ENCODE measurements around the gene TESK1.
"Not testable (repeated sequence)": the region's sequence is repeated elsewhere in the genome, so short reads cannot be mapped to it uniquely, and the experiment has no call there.

TESK1 gene

DNA sequence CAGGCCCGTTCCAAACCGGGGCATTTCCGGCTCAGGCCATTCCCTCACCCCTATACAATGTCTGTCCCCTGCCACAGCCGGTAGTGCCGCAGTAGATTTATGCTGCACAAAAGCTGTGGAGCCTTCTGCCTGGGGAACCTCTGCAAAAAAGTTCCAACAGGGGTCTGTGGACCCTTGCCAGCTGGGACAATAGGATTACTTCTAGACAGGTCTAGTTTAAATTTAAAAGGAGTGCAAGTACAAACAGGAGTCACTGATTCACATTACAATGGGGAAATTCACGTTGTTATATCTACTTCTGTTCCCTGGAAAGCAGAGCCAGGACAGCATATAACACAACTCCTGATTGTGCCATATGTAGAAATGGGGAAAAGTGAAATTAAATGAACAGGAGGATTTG is 21.5 kb upstream of the TESK1 start:
- not testable (repeated sequence) for DNase-seq

DNA sequence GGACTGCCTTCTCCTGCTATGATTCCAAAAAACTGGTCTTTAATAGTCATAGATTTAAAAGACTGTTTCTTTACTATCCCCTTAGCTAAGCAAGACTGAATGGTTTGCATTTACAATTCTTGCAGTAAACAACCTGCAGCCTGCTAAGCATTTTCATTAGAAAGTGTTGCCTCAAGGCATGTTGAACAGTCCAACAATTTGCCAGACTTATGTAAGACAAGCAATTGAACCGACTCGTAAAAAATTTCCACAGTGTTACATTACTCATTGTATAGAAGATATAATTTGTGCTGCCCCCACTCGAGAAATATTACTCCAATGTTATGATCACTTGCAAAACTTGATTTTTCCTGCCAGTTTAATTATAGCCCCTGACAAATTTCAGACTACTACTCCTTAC is 20.4 kb upstream of the TESK1 start:
- DNase-seq = not testable (repeated sequence)

DNA sequence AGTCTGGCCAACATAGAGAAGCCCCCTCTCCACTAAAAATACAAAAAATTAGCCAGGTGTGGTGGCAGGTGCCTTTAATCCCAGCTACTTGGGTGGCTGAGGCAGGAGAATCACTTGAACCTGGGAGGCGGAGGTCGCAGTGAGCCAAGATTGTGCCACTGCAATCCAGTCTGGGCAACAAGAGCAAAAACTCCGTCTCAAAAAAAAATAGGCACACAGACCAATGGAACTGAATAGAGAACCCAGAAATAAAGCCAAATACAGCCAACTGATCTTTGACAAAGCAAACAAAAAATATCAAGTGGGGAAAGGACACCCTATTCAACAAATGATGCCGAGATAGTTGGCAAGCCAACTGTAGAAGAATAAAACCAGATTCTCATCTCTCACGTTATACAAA is 16.6 kb upstream of the TESK1 start:
- not testable (repeated sequence) for DNase-seq

DNA sequence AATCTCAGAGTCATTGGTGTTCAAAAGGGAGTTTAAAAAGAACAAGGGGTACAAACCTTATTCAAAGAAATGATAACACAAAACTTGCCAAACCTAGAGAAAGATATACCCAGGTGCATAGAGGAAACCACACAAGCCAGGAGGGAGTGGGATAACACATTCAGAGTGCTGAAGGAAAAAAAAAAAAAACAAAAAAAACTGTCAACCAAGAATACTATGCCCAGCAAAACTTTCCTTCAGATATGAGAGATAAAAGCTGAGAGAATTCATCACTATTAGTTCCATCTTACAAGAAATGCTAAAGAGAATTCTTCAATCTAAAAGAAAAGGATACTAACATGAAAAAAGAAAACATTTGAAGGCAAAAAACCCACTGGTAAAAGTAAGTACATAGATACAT is 11.5 kb upstream of the TESK1 start:
- DNase-seq = no peak

DNA sequence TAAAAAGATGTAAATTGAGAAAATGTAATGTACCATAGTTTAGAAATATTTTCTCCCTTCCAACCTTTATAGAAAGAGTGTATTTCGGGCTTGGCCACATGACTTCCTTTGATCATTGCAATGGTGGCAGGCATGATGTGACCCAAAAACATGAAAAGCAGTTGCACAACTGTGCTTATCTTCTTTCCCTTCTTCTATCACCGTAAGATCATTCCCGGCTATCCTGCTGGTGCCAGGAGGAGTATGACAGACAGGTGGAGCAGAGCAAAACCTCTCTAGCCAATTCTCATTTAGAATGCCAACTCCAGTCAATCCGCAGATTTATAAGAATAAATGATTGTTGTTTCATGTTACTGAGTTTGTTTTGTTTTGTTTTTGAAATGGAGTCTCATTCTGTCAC is 10.6 kb upstream of the TESK1 start:
- no peak for DNase-seq

DNA sequence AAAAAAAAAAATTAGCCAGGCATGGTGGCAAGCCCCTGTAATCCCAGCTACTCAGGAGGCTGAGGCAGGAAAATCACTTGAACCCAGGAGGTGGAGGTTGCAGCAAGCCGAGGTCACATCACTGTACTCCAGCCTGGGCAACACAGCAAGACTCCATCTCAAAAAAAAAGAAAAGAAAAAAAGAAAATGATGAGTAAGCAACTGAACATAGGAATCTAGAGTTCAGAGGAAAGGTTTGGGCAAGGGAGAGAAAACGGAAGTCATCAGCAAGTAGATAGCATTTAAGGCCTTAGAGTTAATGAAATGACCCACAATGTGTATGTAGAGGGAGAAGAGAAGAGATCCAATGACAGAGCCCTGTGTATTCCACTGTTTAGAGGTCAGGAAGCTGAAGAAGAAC is 8.2 kb upstream of the TESK1 start:
- DNase-seq = not testable (repeated sequence)

DNA sequence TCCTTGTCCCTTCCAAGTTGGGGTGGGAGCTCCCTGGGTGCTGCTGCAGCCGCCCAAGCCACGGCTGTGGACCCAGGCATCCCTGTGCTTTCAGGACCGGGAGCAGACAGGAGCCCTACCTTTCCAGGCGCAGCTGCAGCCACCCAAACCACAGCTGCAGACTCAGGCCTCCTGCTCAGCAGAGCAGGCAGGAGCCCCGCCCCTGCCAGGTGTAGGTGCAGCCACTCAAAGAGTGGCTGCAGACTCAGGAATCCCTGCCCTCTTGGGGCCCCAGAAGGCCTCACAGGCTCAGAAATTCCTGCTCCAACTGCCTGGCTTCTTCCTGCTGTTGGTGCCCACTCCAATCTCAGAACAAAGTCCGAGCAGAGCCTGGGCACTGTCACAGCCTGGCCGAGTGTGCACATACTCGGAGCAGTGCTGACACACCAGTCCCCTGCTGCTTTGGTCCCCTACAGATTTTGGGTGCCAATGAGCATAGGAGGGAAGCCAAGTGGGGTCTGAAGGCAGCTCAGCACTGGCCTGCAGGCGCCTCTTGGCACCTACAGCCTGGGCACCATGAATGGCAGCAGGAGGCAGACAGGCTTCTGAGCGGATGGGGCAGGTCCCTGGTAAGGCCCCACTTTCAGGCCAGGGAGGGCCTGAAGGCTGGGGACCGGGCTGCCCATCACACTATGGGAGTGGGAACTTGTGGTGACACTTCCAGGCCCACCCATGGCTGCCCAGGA is 6.0 kb upstream of the TESK1 start:
- no peak for DNase-seq

DNA sequence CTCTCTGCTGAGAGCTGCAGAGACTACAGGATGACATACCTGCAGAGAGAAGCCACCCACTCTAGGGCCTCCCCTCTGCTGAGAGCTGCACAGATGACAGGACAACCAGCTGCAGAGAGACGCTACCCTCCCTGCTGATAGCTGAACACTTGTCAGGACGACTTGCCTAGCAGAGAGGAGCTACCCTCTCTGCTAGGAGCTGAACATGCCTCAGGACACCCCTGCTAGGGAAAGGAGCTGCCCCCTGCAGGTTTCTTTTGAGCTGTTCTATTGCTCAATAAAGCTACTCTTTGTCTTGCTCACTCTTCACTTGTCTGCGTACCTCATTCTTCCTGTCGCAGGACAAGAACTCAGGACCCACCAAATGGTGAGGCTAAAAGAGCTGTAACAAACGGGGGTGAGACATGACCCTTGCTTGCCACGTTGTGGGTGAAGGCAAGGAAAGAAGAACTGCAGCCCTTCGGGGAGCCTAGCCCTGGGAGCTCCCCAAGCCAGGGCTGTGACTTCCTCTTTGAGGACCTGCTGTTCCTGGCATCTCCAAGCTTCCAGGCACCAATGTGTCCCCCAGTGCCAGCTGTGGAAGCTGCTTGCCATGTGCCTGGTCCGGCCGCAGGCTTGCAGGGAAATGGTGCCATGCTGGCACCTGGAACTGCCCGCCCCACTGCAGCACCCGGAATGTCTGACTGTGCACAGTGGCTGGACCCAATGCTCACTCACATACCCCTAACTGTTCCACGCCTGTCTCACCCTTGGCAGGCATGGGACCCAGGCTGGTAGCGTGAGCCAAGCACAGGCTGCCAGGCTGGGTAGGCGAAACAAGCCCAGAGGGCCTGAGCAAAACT is 5.1 kb upstream of the TESK1 start:
- no peak for DNase-seq

DNA sequence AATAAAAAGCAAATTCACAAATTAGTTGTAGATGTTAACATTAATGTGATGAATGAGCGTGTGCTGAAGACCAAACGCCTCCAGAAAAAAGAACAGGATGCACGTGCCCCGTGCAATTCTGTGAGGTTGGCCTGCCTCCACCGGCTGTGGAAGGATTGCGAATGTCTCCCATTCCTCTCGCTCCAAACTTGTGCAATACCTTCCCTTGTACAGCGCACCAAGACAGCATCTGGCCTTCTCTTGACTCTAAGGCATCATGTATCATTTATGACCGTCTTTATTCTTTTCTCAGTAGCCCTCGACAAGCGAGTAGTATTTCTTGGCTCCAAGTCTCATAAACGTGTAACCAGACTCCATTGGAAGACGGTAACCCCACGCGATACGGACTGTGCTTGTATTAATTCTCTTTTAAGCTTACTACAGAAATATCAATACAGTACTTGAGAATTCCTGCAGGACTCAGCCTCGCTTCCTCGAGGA is 1.5 kb upstream of the TESK1 start:
- peak; percentile 30 for DNase-seq

DNA sequence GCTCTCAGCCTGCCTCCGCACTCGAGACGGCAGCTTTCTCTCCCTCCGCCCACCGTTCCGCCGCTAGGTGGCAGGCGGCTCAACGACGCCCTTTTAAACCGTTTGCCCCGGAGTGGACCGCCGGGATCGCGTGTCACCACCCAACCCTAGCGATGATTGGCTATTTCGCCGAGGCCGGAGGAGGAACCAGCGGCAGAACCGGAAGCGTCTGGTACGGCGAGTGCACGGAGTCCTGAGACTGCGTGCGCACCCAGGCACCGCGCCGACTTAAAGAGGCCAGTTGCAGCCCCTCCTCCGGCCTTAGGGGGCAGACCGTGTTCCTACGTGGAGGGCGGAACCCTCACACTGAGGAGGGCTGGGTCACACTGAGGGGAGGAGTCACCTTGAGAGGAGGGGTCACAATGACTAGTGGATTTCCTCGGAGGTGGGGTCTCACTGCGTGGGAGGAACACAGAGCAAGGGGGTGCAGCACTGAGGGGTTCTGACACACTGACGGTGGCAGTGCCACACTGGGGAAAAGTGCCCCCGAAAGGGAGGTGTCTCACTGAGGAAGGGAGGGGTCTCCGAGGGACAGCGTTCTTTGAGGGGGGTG is 980 bp upstream of the TESK1 start:
- peak; percentile 99 for DNase-seq

DNA sequence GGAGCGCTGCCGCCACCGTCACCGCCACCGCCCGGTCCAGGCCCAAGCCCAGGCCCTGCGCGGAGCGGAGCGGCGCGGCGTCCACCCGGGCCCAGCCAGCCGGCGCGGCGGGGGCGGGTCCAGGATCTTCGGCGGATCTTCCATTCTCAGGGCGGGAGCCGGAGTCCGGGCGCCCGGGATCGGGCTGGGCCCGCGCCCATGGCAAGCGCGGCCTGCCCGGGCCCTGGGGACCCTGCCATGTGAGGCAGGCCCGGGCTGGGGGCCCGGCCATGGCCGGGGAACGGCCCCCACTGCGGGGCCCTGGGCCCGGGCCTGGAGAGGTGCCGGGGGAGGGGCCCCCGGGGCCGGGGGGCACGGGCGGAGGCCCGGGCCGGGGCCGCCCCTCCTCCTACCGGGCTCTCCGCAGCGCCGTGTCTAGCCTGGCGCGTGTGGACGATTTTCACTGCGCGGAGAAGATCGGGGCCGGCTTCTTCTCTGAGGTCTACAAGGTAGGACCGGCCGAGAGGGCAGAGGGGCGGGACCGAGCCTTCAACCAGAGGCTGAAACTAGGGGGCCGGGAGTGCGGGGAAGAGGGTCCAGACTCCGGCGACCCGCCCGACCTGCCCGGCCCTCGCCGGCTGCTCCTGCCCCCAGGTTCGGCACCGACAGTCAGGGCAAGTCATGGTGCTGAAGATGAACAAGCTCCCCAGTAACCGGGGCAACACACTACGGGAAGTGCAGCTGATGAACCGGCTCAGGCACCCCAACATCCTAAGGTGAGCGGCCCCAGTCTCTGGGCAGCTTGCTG is 482 bp downstream of the TESK1 start:
- peak; percentile 31 for DNase-seq

DNA sequence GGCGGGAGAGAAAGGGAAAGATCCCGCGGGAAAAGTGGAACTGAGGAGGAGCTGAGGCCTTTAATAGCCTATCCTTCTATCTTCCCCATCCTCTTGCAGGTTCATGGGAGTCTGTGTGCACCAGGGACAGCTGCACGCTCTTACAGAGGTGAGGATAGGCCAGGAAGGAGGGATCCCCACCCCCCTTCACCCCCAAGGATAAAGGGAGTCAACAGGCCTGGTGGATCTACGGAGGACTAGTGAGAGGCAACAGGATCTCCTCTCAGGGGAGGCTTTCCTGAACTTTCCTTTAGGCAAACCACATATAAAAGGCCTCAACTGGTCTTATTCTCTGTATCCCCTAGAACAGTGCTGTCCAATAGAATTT is 1.1 kb downstream of the TESK1 start:
- DNase-seq = no peak

DNA sequence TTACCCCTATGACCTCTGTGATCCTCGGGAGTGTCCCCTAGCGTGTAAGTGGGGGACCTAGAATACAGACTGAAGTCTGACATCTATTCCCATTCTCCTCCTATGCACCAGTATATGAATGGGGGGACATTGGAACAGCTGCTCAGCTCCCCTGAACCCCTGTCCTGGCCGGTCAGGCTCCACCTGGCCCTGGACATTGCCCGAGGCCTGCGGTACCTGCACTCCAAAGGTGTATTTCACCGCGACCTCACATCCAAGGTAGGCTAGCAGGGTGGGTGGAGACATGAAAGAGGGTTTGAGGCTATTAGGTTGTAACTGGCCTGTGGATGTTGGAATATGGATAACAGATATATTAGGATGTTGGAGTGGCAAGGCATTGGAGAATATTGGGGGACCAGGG is 1.7 kb downstream of the TESK1 start:
- DNase-seq = no peak

DNA sequence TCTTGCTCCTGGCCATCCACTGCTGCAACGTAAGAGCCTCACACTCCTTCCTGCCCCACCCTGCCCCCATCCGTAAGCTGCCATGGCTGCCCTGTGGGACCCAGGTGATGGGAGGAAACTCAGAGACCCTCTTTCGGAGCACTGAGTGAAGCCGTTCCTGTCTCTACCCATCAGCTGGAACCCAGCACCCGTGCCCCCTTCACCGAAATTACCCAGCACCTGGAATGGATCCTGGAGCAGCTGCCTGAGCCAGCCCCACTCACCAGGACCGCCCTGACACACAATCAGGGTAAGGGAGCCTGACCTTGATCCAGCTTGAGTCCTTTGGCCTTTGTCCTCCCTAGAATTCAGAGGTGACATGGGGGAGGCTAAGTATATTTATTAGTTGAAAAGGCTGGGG is 3.2 kb downstream of the TESK1 start:
- DNase-seq = no peak

DNA sequence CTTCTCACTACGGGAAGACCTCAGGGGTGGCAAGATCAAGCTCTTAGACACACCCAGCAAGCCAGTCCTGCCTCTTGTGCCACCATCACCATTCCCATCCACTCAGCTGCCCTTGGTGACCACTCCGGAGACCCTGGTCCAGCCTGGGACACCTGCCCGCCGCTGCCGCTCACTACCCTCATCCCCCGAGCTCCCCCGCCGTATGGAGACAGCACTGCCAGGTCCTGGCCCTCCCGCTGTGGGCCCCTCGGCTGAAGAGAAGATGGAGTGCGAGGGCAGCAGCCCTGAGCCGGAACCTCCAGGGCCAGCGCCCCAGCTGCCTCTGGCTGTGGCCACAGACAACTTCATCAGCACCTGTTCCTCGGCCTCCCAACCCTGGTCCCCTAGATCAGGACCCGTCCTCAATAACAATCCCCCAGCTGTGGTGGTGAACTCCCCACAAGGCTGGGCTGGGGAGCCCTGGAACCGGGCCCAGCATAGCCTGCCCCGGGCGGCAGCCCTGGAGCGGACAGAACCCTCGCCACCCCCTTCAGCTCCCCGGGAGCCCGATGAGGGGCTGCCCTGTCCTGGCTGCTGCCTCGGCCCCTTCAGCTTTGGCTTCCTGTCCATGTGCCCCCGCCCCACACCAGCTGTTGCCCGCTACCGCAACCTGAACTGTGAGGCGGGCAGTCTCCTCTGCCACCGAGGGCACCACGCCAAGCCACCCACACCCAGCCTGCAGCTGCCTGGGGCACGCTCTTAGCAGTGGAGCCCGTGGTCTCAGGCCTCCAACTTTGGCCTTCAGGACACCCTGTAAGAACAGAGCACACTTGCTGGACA is 4.1 kb downstream of the TESK1 start:
- DNase-seq = no peak

DNA sequence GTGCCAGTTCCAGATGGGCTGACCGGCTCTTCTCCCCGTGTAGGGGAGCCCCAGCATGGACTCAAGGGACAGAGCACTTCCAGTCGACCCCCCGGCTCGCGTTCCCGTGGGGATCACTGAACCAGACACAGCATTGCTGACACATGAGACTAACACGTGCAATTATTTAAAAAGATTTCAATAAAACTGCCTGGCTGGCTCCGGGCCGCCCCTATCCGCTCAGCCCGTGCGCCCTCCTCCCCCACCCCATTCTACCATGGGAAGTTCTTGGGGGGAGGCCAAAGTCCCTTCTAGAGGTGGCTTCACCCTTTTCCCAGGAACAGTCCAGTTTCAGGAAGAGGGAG is 4.7 kb downstream of the TESK1 start:
- no peak for DNase-seq

DNA sequence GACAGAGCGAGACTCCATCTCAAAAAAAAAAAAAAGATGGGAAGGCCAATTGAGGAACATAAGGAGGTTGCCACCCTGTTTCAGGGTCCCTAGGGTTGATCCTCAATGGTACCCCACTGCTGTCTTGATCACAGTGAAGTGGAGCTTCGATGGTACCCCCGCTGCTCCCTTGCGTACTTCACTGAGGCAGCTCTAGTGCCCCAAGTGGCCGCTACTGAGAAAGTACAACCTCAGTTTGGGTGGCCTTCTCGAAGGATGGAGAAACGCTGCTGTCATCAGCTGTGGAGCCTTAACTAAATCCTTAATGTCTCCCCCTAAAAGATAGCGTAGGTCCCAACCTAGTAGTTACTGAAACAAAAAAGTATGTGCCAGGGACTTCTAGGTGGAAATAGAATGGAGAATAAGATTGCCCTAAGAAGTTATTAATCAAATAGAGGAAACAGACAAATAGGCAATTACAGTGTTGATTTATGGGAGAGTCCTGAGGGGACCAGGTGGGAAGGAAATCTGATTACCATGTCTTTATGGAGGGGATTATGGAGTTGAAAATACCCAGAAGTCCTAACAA is 6.3 kb downstream of the TESK1 start:
- DNase-seq = peak; percentile 61

DNA sequence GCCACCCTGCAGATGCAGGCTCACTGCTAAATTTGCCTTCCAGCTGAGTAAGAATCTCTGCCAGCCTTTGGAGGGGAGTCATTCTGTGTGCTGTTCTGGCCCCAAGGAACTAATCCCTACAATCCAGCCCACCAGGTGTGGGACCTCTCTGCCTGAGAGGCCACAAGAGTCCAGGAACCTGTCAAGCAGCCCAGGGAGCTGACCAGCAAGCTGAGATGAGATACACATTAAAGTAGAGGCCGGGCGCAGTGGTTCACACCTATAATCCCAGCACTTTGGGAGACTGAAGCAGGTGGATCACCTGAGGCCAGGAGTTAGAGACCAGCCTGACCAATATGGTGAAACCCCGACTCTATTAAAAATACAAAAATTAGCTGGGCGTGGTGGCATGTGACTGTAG is 7.0 kb downstream of the TESK1 start:
- not testable (repeated sequence) for DNase-seq

DNA sequence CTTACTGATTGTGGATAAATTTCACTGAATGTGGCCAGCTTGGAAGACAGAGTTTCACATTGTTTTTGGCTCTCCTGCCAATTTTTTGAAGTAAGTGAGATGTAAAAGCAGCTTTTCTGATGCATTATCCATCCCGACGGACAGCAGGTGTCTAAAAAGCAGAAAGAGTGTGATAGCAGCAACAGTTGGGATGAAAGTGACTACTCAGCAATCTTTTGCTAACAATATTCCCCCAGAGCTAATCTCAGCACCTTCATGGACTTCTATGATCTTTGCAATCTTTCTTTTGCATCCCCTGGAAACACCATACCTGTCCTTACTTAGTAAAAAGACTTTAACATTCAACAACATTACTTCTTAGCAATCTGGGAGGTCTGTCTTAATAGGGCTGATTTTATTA is 7.8 kb downstream of the TESK1 start:
- DNase-seq = no peak

DNA sequence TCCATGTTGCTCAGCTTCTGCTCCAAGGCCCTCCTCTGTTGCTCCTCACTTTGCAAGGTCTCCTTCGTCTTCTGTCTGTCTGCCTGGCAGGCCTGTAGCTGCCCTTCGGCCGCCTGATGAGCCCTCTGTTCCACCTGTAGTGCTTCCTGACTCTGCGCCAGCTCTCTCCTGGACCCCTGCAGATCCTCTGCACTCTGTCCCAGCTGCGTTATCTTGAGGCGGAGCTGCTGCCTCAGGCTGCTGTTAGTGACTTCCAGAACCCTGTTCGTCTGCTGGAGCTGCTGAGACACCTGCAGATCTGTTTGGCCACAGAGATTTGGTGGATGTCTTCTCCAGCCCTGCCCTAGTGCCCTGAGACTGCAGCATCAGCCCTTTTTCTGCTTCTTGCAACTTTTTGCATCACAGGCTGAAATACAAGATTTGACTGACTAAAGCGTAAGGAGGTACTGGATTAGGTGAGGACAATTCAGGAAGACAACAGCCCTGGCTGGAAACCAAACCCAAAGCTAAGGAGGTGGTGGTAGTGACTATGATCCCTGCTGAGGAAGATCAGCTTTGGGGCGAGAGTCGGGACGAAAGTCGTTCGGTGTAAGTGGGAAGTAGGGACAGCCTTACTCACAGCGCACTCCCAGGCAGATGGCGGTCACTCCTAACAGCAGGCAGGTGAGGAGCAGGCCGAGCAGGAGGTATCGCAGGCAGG is 11.1 kb downstream of the TESK1 start:
- DNase-seq = no peak
